Neural crest cell (in vitro differentiated cells): ENCODE data around the gene IMPA2. TPM values are rescaled to one million over a fixed set of nuclear protein-coding genes. Genes with fewer than 3 reads are reported as not detected.

Experiments used
- DNase-seq: peaks from one replicate; pipeline ENCODE4 v3.0.0; 2021; ENCODE audit warnings: low read depth, mixed read lengths, low spot score
- H3K27ac Mint-ChIP-seq: one replicate; pipeline ENCODE4 v1.8.0; 2021; ENCODE audit warnings: mild to moderate bottlenecking, mixed read lengths; ENCODE audit not compliant: unreplicated experiment
- H3K27me3 Mint-ChIP-seq: 2 replicates; pipeline ENCODE4 v1.8.0; 2021; ENCODE audit warnings: low read depth, mild to moderate bottlenecking, mixed read lengths
- H3K36me3 Mint-ChIP-seq: 2 replicates; pipeline ENCODE4 v1.8.0; 2021; ENCODE audit warnings: low read depth, mild to moderate bottlenecking, mixed read lengths
- H3K4me1 Mint-ChIP-seq: 2 replicates; pipeline ENCODE4 v1.8.0; 2021; ENCODE audit warnings: mixed read lengths
- H3K4me3 Mint-ChIP-seq: one replicate; pipeline ENCODE4 v1.8.0; 2021; ENCODE audit warnings: mild to moderate bottlenecking, mixed read lengths
- H3K9me3 Mint-ChIP-seq: 2 replicates; pipeline ENCODE4 v1.8.0; 2021; ENCODE audit warnings: mixed read lengths
- CTCF ChIP-seq: fragments of 200-600 bp; sonication (generic); conservative IDR thresholded peaks from 2 replicates; pipeline ENCODE4 v1.5.0; 2021; ENCODE audit warnings: antibody characterized with exemption, mild to moderate bottlenecking
- total RNA-seq: library from RNA; stranded (reverse); gene quantifications from 2 replicates; pipeline ENCODE4 v1.2.1, GENCODE V29; 2021

The IMPA2 gene
- total RNA-seq, 1 donor from 2014 or later: 51.3 TPM

GRCh38 chr18:11999429-11999828, 18.1 kb downstream of the IMPA2 start:
- no peak for TF ChIP-seq CTCF
- H3K4me1 Mint-ChIP-seq: peaks cover 21% of the 10 kb centered on the region
- H3K27me3 Mint-ChIP-seq: no peaks in the 10 kb centered on the region
- H3K36me3 Mint-ChIP-seq: no peaks in the 10 kb centered on the region
- H3K4me3 Mint-ChIP-seq: no peak overlapping the region
- H3K9me3 Mint-ChIP-seq: no peaks in the 10 kb centered on the region
- no peak overlapping the region for H3K27ac Mint-ChIP-seq
- no peak for DNase-seq

- Mint-ChIP-seq H3K4me1 (peaks cover 14% of the 10 kb centered on the region), H3K9me3 (no peaks in the 10 kb centered on the region), H3K27me3 (no peaks in the 10 kb centered on the region), H3K36me3 (no peaks in the 10 kb centered on the region), H3K27ac (no peak overlapping the region), H3K4me3 (no peak overlapping the region)
- no peak for TF ChIP-seq CTCF
- no peak for DNase-seq
Measured at GRCh38 chr18:12000072-12000659, 18.9 kb downstream of the IMPA2 start.

GRCh38 chr18:12001421-12001820, 20.1 kb downstream of the IMPA2 start:
- DNase-seq: no peak
- H3K36me3 Mint-ChIP-seq: peaks cover under 1% of the 10 kb centered on the region
- H3K27me3 Mint-ChIP-seq: no peaks in the 10 kb centered on the region
- H3K4me3 Mint-ChIP-seq: no peak overlapping the region
- H3K27ac Mint-ChIP-seq: peak overlapping the region; percentile 67
- no peak for TF ChIP-seq CTCF
- H3K4me1 Mint-ChIP-seq: peaks cover 5% of the 10 kb centered on the region
- no peaks in the 10 kb centered on the region for H3K9me3 Mint-ChIP-seq

GRCh38 chr18:12003894-12004293, 22.6 kb downstream of the IMPA2 start:
- Mint-ChIP-seq H3K4me3 (no peak overlapping the region), H3K27me3 (no peaks in the 10 kb centered on the region), H3K9me3 (no peaks in the 10 kb centered on the region), H3K36me3 (peaks cover 5% of the 10 kb centered on the region), H3K4me1 (no peaks in the 10 kb centered on the region), H3K27ac (no peak overlapping the region)
- TF ChIP-seq CTCF: no peak
- no peak for DNase-seq

GRCh38 chr18:12005538-12006487, 24.5 kb downstream of the IMPA2 start:
- no peak overlapping the region for H3K4me3 Mint-ChIP-seq
- no peak for TF ChIP-seq CTCF
- DNase-seq: no peak
- H3K4me1 Mint-ChIP-seq: no peaks in the 10 kb centered on the region
- no peak overlapping the region for H3K27ac Mint-ChIP-seq
- no peaks in the 10 kb centered on the region for H3K27me3 Mint-ChIP-seq
- peaks cover 5% of the 10 kb centered on the region for H3K36me3 Mint-ChIP-seq
- no peaks in the 10 kb centered on the region for H3K9me3 Mint-ChIP-seq
